ENCODE data around the gene MRPS10.
"Not testable (repeated sequence)": the region's sequence is repeated elsewhere in the genome, so short reads cannot be mapped to it uniquely, and the experiment has no call there.

The MRPS10 gene

DNA sequence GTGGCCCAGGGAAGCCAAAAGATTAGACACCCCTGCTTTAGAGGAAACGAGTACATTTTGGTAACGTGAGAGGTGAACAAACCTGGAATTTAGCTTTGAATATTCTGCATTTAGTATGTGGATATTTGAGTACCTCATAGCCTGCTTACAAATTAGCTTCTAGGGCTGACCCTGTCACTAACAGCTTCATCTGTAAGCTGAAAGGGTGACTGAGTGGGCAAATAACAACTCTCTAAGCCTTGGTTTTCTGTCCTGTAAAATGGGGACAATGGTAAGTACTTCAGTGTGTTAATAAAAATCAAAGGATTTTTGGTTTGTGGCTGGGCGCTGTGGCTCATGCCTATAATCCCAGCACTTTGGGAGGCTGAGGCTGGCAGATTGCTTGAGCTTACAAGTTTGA, 14.5 kb downstream of the MRPS10 start:
- DNase-seq: no peak

DNA sequence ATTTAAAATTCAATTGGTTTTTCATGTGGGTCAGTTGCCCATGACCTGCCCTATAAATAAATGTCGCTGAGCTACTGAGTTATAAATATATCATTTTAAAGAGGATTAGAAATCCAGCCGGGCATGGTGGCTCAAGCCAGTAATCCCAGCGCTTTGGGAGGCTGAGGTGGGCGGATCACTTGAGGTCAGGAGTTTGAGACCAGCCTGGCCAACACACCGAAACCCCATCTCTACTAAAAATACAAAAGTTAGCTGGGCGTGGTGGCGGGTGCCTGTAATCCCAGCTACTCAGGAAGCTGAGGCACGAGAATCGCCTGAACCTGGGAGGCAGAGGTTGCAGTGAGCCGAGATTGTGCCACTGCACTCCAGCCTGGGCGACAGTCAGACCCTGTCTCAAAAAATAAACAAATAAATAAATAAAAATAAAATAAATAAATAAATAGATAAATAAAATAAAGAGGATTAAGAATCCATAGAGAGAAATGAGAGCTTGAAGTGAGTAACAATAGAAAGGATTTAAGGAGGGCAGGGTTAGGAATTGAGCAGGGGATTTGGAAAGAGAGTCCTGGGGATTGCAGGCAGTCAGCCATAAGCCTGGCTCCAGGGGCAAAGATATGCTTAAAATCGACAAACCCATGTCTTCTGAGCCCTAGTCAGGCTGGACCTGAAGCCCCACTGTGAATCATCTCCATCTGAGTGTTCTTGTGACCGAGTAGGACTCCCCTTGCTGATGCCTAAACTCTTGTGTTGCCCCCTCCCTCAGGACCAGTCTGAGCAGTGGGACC, 15.3 kb downstream of the MRPS10 start:
- not testable (repeated sequence) for DNase-seq

GRCh38 chr6:42201382-42201781, 16.3 kb downstream of the MRPS10 start:
- DNase-seq: no peak

DNA sequence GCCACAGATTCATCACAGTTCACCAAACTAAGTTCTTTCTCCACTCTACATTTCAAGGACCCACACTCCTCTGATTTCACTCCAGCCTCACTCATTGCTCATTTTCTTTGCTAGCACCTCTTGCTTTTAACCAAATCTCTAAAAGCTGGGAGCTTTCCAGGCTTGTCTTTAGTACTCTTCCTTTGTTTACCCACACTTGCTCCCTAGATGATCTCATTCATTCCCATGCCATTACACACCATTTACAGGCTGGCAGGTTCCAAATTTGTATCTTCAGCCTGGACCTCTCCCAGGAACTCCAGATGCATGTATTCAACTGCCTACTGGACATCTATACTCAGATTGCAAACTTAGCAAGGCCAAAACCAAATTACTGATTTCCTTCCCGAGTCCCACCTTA, 17.6 kb downstream of the MRPS10 start:
- no peak for DNase-seq

- no peak for DNase-seq
These were observed 18.3 kb downstream of the MRPS10 start for GRCh38 chr6:42199106-42199981.

DNA sequence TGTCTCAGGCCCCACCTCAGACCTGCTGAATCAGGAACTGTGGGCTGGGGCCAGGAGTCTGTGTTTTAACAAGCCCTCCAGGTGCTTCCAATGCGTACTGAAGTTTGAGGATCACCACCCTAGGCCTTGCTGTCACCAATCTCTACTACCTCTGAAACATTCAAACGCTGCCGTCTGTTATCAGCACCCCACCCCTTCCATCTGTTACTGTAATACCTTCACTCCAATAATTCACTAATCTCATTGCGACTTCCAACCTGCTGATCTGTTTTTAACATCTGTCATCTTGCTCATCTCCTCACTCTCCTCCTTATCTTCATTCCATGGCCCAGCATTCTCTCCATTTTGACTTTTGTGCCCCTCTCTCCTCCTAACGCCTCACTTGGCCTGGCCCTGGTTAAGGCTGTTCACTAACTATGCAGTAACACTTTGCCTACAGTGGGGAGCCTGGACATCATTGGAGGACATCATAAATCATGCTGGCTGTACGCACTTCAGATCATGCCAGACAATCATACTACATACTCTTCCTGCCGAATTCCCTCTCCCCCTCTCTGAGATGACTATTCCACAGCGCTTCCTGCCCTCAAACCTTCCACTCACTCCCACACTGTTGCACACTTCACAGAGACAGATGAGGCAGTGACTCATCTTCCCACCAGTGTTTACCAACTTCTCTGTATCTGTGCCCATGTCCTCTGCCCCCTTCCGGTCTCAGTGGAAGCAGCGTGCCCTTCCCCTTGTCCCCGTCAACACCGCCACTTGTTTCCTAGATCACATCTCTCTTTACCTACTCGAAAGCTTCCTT, 19.9 kb downstream of the MRPS10 start:
- DNase-seq: no peak

DNA sequence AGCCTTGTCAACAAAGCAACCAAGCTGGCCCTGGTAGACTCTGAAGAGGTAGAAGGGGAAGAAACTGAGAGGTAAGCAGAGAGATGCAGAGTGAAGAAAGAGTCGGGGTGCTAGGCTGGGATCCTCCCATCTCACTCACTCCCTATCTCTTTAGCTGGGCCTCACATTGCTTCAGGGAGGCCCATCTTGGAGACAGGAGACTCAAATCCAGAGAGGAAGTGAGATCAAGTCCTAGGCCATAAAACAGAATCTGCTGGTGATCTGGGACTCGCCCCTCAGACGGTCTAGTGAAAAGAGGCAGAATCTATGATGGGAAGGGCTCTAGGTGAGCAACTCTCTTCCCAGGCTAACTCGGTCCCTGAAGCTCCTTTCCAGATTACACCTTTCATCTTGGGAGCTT, 22.2 kb downstream of the MRPS10 start:
- no peak for DNase-seq

- DNase-seq: no peak
These were observed 23.6 kb downstream of the MRPS10 start for GRCh38 chr6:42194056-42194455.

DNA sequence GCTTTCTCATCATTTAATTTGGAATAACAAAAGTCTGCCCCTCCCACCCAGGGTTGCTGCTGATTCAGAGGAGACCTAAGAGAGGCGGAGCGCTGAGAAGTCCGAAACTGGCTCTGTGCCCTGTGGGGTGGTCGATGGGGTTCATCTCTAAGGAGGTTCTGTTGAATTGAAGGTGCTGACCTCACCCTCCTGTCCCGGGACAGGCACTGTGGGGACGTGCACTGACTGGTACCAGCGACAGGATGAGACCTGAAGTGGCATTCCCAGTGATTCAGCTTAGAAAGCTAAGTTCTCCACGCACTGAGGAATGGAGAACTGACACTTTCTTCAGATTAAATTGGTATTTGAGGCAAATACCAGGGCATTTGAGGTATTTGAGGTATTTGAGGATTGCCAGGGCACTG, 24.2 kb downstream of the MRPS10 start:
- DNase-seq: no peak

- DNase-seq: not testable (repeated sequence)
These were observed 25.3 kb downstream of the MRPS10 start for GRCh38 chr6:42192385-42192784.

GRCh38 chr6:42190554-42191183, 27.0 kb downstream of the MRPS10 start:
- no peak for DNase-seq

DNA sequence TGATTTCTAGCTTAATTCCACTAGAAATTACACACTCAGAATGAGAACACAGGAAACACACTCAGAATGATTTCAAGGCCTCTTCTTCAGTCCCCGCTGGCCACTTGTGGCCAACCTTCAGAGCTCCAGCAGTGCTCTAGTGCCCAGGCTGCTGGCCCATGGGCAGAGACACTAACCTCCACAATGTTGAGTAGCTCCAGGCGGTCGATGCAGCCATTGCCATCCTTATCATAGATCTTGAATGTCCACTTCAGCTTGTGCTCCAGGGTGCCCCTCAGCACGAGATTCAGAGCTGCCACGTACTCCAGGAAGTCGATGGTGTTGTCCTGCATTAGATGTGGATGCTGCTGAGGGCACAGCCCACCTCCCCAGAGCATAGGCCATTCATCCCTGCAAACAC, 29.3 kb downstream of the MRPS10 start:
- DNase-seq: no peak

DNA sequence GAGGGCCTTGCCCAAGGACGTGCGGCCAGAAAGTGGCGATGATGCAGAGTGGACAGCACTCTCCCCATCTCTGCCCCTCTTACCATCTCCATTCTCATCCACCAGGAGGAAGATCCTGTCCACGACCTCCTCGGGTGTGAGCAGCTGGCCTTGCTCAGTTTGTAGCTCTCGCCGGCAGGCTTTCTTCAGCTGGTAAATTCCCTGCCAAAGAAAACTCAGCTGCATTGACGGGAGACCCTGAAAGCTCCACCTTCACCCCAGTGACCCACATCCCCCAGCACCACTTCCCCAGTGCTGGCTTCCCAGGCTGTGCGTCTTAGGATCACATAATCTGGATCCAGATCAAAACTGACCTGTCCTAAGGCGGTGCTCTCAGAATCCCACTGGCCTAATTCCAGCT, 32.1 kb downstream of the MRPS10 start:
- DNase-seq: no peak

DNA sequence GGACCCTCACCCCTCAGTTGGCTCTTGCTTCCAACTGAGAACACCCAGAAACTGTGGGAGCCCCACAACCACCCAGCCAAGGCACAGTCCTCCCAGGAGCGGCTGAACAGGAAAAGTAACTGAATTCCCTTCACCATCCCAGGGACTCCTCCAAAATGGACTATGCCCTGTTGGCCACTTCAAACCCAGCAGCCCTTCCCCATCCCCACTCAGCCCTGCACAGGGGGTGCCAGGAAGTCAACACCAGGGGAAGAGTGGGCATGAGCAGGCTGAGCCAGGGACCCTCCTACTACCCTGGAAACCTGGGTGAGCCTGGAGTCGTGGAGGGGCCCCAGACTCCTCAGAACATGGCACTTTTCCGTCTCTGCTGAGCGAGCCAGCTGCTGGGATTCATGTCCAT, 33.2 kb downstream of the MRPS10 start:
- DNase-seq: no peak

GRCh38 chr6:42182101-42182500, 35.6 kb downstream of the MRPS10 start:
- no peak for DNase-seq

GRCh38 chr6:42179945-42180313, 37.7 kb downstream of the MRPS10 start:
- DNase-seq: no peak

GRCh38 chr6:42179261-42179944, 38.3 kb downstream of the MRPS10 start:
- no peak for DNase-seq

GRCh38 chr6:42177514-42178364, 39.9 kb downstream of the MRPS10 start:
- no peak for DNase-seq

GRCh38 chr6:42176981-42177380, 40.7 kb downstream of the MRPS10 start:
- DNase-seq: no peak

GRCh38 chr6:42175860-42176259, 41.8 kb downstream of the MRPS10 start:
- DNase-seq: no peak

- DNase-seq: no peak
These were observed 44.6 kb downstream of the MRPS10 start, which contains the start of gene GUCA1A for GRCh38 chr6:42173101-42173500. Gene GUCA1A, plus strand, starts transcription at chr6:42173364. Its CDS starts 250 bp downstream, at chr6:42173614.
